ENCODE measurements around the gene SEMG2. TPM values are rescaled to one million over a fixed set of nuclear protein-coding genes. Genes with fewer than 3 reads are reported as not detected.

SEMG2 gene
- total RNA-seq, 1 experiment from 2014 or later = not detected

- DNase-seq (ENCODE audit: low read depth in 1 of 2, low spot score in 2 of 2) = no peak
- no peaks in the 10 kb centered on the region for H3K9me3 ChIP-seq (replicated peaks)
- no peak within 1 kb of the TSS for H3K27ac ChIP-seq
- H3K4me1 ChIP-seq (replicated peaks) = no peaks in the 10 kb centered on the region
- no peak within 1 kb of the TSS for H3K4me3 ChIP-seq
- peaks cover 9% of the 10 kb centered on the region for H3K27me3 ChIP-seq (replicated peaks)
- H3K36me3 ChIP-seq = no peaks in the 10 kb centered on the region
Observed at GRCh38 chr20:45206725-45207124, 14.4 kb upstream of the SEMG2 start, which contains the start of gene SEMG1. Gene SEMG1, plus strand, starts transcription at chr20:45207033. Its CDS starts 21 bp downstream, at chr20:45207054.

- no peaks in the 10 kb centered on the region for H3K4me1 ChIP-seq (replicated peaks)
- H3K9me3 ChIP-seq (replicated peaks) = no peaks in the 10 kb centered on the region
- H3K36me3 ChIP-seq = no peaks in the 10 kb centered on the region
- H3K27ac ChIP-seq = no peak overlapping the region
- H3K4me3 ChIP-seq = no peak overlapping the region
- peaks cover 13% of the 10 kb centered on the region for H3K27me3 ChIP-seq (replicated peaks)
- DNase-seq (ENCODE audit: low read depth in 1 of 2, low spot score in 2 of 2) = no peak
Observed at GRCh38 chr20:45209924-45210323, 11.2 kb upstream of the SEMG2 start.

GRCh38 chr20:45211569-45212474 is 9.4 kb upstream of the SEMG2 start:
- Histone ChIP-seq H3K4me3 (no peak overlapping the region), H3K36me3 (no peaks in the 10 kb centered on the region), H3K27ac (no peak overlapping the region), H3K4me1 (replicated peaks) (no peaks in the 10 kb centered on the region), H3K27me3 (replicated peaks) (peaks cover 9% of the 10 kb centered on the region), H3K9me3 (replicated peaks) (no peaks in the 10 kb centered on the region)
- DNase-seq (ENCODE audit: low read depth in 1 of 2, low spot score in 2 of 2) = no peak

GRCh38 chr20:45212836-45213235 is 8.3 kb upstream of the SEMG2 start:
- H3K27ac ChIP-seq = no peak overlapping the region
- no peak for DNase-seq (ENCODE audit: low read depth in 1 of 2, low spot score in 2 of 2)
- H3K9me3 ChIP-seq (replicated peaks) = no peaks in the 10 kb centered on the region
- H3K27me3 ChIP-seq (replicated peaks) = peaks cover 4% of the 10 kb centered on the region; the same call in 1 of the 2 replicates
- no peaks in the 10 kb centered on the region for H3K36me3 ChIP-seq
- no peaks in the 10 kb centered on the region for H3K4me1 ChIP-seq (replicated peaks)
- no peak overlapping the region for H3K4me3 ChIP-seq

- H3K27me3 ChIP-seq (replicated peaks) = peaks cover 11% of the 10 kb centered on the region; the same call in 1 of the 2 replicates
- H3K9me3 ChIP-seq (replicated peaks) = no peaks in the 10 kb centered on the region
- H3K4me1 ChIP-seq (replicated peaks) = no peaks in the 10 kb centered on the region
- H3K36me3 ChIP-seq = no peaks in the 10 kb centered on the region
- H3K4me3 ChIP-seq = no peak overlapping the region
- no peak overlapping the region for H3K27ac ChIP-seq
- DNase-seq (ENCODE audit: low read depth in 1 of 2, low spot score in 2 of 2) = no peak
Observed at GRCh38 chr20:45218124-45218523, 3.0 kb upstream of the SEMG2 start.

- H3K27me3 ChIP-seq (replicated peaks) = peaks cover 11% of the 10 kb centered on the region; the same call in 1 of the 2 replicates
- H3K36me3 ChIP-seq = no peaks in the 10 kb centered on the region
- DNase-seq (ENCODE audit: low read depth in 1 of 2, low spot score in 2 of 2) = no peak
- H3K4me1 ChIP-seq (replicated peaks) = no peaks in the 10 kb centered on the region
- H3K4me3 ChIP-seq = no peak overlapping the region
- H3K27ac ChIP-seq = no peak overlapping the region
- H3K9me3 ChIP-seq (replicated peaks) = no peaks in the 10 kb centered on the region
Observed at GRCh38 chr20:45218636-45219035, 2.5 kb upstream of the SEMG2 start.

- H3K27me3 ChIP-seq (replicated peaks) = peaks cover 9% of the 10 kb centered on the region
- DNase-seq (ENCODE audit: low read depth in 1 of 2, low spot score in 2 of 2) = no peak
- no peak overlapping the region for H3K4me3 ChIP-seq
Observed at GRCh38 chr20:45223136-45223535, 2.0 kb downstream of the SEMG2 start.

GRCh38 chr20:45226287-45226686 is 5.1 kb downstream of the SEMG2 start:
- DNase-seq (ENCODE audit: low read depth in 1 of 2, low spot score in 2 of 2) = no peak
- no peak overlapping the region for H3K4me3 ChIP-seq
- no peaks in the 10 kb centered on the region for H3K4me1 ChIP-seq (replicated peaks)
- H3K36me3 ChIP-seq = no peaks in the 10 kb centered on the region
- peaks cover 8% of the 10 kb centered on the region; the same call in 1 of the 2 replicates for H3K27me3 ChIP-seq (replicated peaks)
- H3K27ac ChIP-seq = no peak overlapping the region
- no peaks in the 10 kb centered on the region for H3K9me3 ChIP-seq (replicated peaks)

More at GRCh38 chr20:45223136-45223535, 2.0 kb downstream of the SEMG2 start:
- no peaks in the 10 kb centered on the region for H3K9me3 ChIP-seq (replicated peaks)
- no peak overlapping the region for H3K27ac ChIP-seq
- no peaks in the 10 kb centered on the region for H3K36me3 ChIP-seq
- H3K4me1 ChIP-seq (replicated peaks) = no peaks in the 10 kb centered on the region

GRCh38 chr20:45229264-45230056 is 8.3 kb downstream of the SEMG2 start:
- Histone ChIP-seq H3K9me3 (replicated peaks) (no peaks in the 10 kb centered on the region), H3K36me3 (no peaks in the 10 kb centered on the region), H3K4me1 (replicated peaks) (no peaks in the 10 kb centered on the region), H3K27me3 (replicated peaks) (peaks cover 7% of the 10 kb centered on the region; the same call in 1 of the 2 replicates), H3K27ac (no peak overlapping the region), H3K4me3 (no peak overlapping the region)
- DNase-seq (ENCODE audit: low read depth in 1 of 2, low spot score in 2 of 2) = peak; percentile 13 to 59

- Histone ChIP-seq H3K9me3 (replicated peaks) (no peaks in the 10 kb centered on the region; the same call in 1 of the 2 replicates), H3K4me3 (no peak overlapping the region), H3K36me3 (no peaks in the 10 kb centered on the region), H3K27ac (no peak overlapping the region), H3K27me3 (replicated peaks) (peaks cover 6% of the 10 kb centered on the region; the same call in 1 of the 2 replicates), H3K4me1 (replicated peaks) (no peaks in the 10 kb centered on the region)
- DNase-seq (ENCODE audit: low read depth in 1 of 2, low spot score in 2 of 2) = no peak
Observed at GRCh38 chr20:45230631-45231030, 9.5 kb downstream of the SEMG2 start.

GRCh38 chr20:45235995-45236394 is 14.8 kb downstream of the SEMG2 start:
- H3K27ac ChIP-seq = no peak overlapping the region
- no peak for DNase-seq (ENCODE audit: low read depth in 1 of 2, low spot score in 2 of 2)
- peaks cover 10% of the 10 kb centered on the region for H3K27me3 ChIP-seq (replicated peaks)
- H3K9me3 ChIP-seq (replicated peaks) = no peaks in the 10 kb centered on the region; the same call in 1 of the 2 replicates
- H3K4me1 ChIP-seq (replicated peaks) = no peaks in the 10 kb centered on the region
- no peak overlapping the region for H3K4me3 ChIP-seq
- no peaks in the 10 kb centered on the region for H3K36me3 ChIP-seq

- no peak for DNase-seq (ENCODE audit: low read depth in 1 of 2, low spot score in 2 of 2)
- Histone ChIP-seq H3K27me3 (replicated peaks) (peaks cover 10% of the 10 kb centered on the region), H3K4me3 (no peak overlapping the region), H3K27ac (no peak overlapping the region), H3K9me3 (replicated peaks) (no peaks in the 10 kb centered on the region; the same call in 1 of the 2 replicates), H3K4me1 (replicated peaks) (no peaks in the 10 kb centered on the region), H3K36me3 (no peaks in the 10 kb centered on the region)
Observed at GRCh38 chr20:45238139-45238538, 17.0 kb downstream of the SEMG2 start.

GRCh38 chr20:45246109-45246508 is 24.9 kb downstream of the SEMG2 start:
- H3K4me1 ChIP-seq (replicated peaks) = no peaks in the 10 kb centered on the region
- no peaks in the 10 kb centered on the region for H3K9me3 ChIP-seq (replicated peaks)
- no peak for DNase-seq (ENCODE audit: low read depth in 1 of 2, low spot score in 2 of 2)
- H3K4me3 ChIP-seq = no peak overlapping the region
- H3K36me3 ChIP-seq = no peaks in the 10 kb centered on the region
- no peak overlapping the region for H3K27ac ChIP-seq
- peaks cover 14% of the 10 kb centered on the region for H3K27me3 ChIP-seq (replicated peaks)

GRCh38 chr20:45247865-45248264 is 26.7 kb downstream of the SEMG2 start:
- Histone ChIP-seq H3K27ac (no peak overlapping the region), H3K4me1 (replicated peaks) (no peaks in the 10 kb centered on the region), H3K27me3 (replicated peaks) (peaks cover 19% of the 10 kb centered on the region), H3K9me3 (replicated peaks) (no peaks in the 10 kb centered on the region), H3K4me3 (no peak overlapping the region), H3K36me3 (no peaks in the 10 kb centered on the region)
- DNase-seq (ENCODE audit: low read depth in 1 of 2, low spot score in 2 of 2) = no peak
